ENCODE measurements around the gene UBE2U. TPM values are rescaled to one million over a fixed set of nuclear protein-coding genes. Genes with fewer than 3 reads are reported as not detected.

UBE2U gene
- total RNA-seq, 6 experiments from 2014 or later: not detected

DNA sequence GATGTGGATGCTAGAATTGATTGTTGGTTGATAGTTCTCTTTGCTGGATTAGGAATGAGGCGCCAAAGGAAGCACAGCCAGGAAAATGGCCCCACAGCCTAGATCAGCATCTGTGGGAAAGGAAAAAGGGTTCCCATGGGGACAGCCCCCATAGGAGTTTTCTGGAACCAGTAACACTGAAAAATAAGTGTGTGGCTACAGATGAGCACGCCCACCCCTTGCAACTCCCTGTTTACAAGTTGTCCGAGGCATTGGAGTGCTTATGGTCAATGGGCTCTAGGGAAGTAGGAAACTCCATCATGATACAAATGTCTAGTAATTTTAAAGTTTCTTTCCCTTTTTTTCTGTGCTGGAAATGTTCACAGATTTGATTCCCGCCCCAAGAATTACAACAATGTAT lies 23.8 kb upstream of the UBE2U start:
- DNase-seq: no peak
- Mint-ChIP-seq H3K9me3 (no peaks in the 10 kb centered on the region), H3K27ac (no peak overlapping the region), H3K4me3 (no peak overlapping the region), H3K4me1 (ENCODE audit: low read depth) (peaks cover 13% of the 10 kb centered on the region), H3K27me3 (ENCODE audit: insufficient read depth) (no peaks in the 10 kb centered on the region), H3K36me3 (ENCODE audit: low read depth) (peaks cover 17% of the 10 kb centered on the region)
- TF ChIP-seq, protein P1, sequence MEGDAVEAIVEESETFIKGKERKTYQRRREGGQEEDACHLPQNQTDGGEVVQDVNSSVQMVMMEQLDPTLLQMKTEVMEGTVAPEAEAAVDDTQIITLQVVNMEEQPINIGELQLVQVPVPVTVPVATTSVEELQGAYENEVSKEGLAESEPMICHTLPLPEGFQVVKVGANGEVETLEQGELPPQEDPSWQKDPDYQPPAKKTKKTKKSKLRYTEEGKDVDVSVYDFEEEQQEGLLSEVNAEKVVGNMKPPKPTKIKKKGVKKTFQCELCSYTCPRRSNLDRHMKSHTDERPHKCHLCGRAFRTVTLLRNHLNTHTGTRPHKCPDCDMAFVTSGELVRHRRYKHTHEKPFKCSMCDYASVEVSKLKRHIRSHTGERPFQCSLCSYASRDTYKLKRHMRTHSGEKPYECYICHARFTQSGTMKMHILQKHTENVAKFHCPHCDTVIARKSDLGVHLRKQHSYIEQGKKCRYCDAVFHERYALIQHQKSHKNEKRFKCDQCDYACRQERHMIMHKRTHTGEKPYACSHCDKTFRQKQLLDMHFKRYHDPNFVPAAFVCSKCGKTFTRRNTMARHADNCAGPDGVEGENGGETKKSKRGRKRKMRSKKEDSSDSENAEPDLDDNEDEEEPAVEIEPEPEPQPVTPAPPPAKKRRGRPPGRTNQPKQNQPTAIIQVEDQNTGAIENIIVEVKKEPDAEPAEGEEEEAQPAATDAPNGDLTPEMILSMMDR (IDR thresholded peaks at IDR 0.05): no peak

DNA sequence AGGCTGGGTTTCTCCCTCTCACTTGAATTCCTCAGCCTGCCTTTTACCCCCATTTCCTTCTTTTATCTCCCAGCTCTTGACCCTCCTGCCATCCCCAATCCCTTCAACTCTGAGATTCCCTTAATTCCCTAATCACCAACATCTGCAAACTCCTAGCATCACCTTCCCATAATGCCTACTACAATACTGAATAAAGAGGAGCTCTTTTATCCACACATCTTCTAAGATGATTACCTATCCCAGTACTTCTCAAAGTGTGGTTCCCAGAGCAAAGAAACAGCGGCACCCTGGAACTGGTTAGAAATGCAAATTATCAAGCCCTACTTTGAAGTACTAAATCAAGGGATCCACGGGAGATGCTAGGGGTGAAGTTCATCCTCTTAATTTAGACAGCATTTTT lies 21.2 kb upstream of the UBE2U start:
- H3K36me3 Mint-ChIP-seq (ENCODE audit: low read depth): peaks cover 17% of the 10 kb centered on the region
- peaks cover 3% of the 10 kb centered on the region; the same call in 1 of the 2 replicates for H3K27me3 Mint-ChIP-seq (ENCODE audit: insufficient read depth)
- H3K27ac Mint-ChIP-seq: no peak overlapping the region
- H3K4me3 Mint-ChIP-seq: no peak overlapping the region
- no peaks in the 10 kb centered on the region for H3K9me3 Mint-ChIP-seq
- TF ChIP-seq, protein P1 (IDR thresholded peaks at IDR 0.05): no peak
- peaks cover 24% of the 10 kb centered on the region for H3K4me1 Mint-ChIP-seq (ENCODE audit: low read depth)
- no peak for DNase-seq

DNA sequence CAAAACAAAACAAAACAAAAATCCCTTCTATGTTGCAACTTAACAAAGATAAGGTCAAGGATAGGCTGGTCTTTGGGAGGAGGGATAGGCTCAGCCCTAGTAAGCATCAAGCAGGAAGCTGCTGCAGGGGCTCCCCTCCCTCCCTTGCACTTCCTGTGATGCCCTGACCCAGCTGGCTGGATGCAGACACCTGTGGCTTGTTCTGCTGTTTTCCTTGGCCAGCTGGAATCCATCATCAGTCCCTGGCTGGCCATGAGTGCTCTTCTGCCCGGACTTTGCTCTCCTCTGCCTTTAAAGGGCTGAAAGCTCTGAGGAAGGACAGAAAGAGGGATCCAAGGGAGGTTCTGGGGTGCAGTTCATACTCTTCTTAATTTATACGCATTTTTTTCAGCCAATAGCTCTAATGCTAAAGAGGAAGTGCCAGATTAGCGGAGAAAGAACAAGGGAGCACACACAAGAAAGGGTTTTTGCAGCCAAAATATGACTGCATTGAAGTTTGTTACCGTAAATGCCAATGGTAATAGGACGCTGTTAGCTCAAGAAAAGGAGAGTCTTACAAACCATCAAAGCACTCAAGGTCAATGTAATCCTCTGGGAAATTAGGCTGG lies 19.9 kb upstream of the UBE2U start:
- TF ChIP-seq, protein P1 (IDR thresholded peaks at IDR 0.05): no peak
- Mint-ChIP-seq H3K36me3 (ENCODE audit: low read depth) (peaks cover 5% of the 10 kb centered on the region), H3K4me1 (ENCODE audit: low read depth) (peaks cover 24% of the 10 kb centered on the region), H3K4me3 (peak overlapping the region; percentile 21), H3K27ac (peak overlapping the region; percentile 44), H3K27me3 (ENCODE audit: insufficient read depth) (peaks cover 4% of the 10 kb centered on the region; the same call in 1 of the 2 replicates), H3K9me3 (no peaks in the 10 kb centered on the region)
- DNase-seq: no peak

DNA sequence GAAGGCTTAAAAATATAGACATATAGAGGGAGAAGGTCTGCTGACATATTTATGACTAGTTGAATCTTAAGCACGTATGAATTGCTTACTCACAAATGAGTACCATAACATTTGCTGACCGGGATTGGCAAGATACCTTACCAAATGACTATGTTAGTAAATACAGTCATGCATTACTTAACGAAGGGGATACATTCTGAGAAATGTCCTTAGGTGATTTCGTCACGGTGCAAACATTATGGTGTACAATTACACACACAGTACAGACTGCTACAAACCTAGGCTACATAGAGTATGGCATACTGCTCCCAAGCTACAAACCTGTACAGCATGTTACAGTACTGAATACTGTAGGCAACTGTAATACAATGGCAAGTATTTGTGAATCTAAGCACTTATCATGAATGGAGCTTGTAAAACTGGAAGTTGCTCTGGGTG lies 19.4 kb upstream of the UBE2U start:
- peak; percentile 84 for DNase-seq
- peaks cover 24% of the 10 kb centered on the region for H3K4me1 Mint-ChIP-seq (ENCODE audit: low read depth)
- peaks cover 5% of the 10 kb centered on the region; the same call in 1 of the 2 replicates for H3K27me3 Mint-ChIP-seq (ENCODE audit: insufficient read depth)
- H3K4me3 Mint-ChIP-seq: peak overlapping the region; percentile 21
- TF ChIP-seq, protein P1 (IDR thresholded peaks at IDR 0.05): no peak
- H3K9me3 Mint-ChIP-seq: no peaks in the 10 kb centered on the region
- H3K36me3 Mint-ChIP-seq (ENCODE audit: low read depth): no peaks in the 10 kb centered on the region
- H3K27ac Mint-ChIP-seq: peak overlapping the region; percentile 44

DNA sequence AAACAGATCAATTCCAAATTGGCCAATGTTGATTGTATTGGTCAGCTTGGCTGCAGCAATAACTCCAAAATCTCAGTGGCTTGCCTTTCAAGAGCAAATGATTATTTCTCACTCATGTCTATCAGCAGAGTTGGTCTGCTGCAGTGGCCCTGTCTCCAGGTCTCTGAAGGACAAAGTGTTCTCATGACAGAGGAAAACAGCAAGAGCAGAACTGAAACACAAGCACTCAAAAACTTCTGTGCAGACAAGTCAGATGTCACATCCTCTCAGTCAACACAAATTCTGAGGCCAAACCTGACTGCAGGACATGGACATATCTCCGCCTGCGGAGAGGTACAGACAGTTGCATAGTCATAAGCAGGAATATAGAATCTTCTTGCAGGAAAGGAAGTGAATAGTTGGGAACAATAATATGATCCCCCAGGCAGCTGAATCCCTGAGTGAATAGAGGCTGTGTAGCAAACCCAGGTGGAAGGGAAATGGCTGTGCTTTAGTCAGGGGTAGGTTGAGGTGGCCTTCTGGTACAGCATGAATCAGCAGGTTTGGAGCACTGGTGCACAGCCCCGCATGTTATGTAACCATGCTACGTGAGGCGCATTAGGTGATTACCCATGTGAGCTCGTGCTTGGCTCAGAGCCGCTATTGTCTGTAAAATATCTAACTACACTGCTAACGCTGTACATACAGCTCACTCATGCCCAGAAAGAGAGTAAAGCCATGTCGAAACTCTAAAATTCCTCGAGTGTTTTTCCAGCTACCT lies 17.1 kb upstream of the UBE2U start:
- Mint-ChIP-seq H3K9me3 (no peaks in the 10 kb centered on the region), H3K4me1 (ENCODE audit: low read depth) (peaks cover 24% of the 10 kb centered on the region), H3K36me3 (ENCODE audit: low read depth) (no peaks in the 10 kb centered on the region), H3K27ac (no peak overlapping the region), H3K27me3 (ENCODE audit: insufficient read depth) (peaks cover 5% of the 10 kb centered on the region; the same call in 1 of the 2 replicates), H3K4me3 (no peak overlapping the region)
- DNase-seq: no peak
- TF ChIP-seq, protein P1 (IDR thresholded peaks at IDR 0.05): no peak

All from HFFc6 (cell line).